HG03342 (cell line): ENCODE measurements around the gene SECTM1.
"Not testable (repeated sequence)": the region's sequence is repeated elsewhere in the genome, so short reads cannot be mapped to it uniquely, and the experiment has no call there.

Experiments
- ATAC-seq: cut with Tn5 transposase; IDR thresholded peaks from one replicate; pipeline ENCODE4 v1.9.1; 2021; ENCODE audit warnings: mild to moderate bottlenecking, moderate library complexity; ENCODE audit not compliant: unreplicated experiment

SECTM1 gene

DNA sequence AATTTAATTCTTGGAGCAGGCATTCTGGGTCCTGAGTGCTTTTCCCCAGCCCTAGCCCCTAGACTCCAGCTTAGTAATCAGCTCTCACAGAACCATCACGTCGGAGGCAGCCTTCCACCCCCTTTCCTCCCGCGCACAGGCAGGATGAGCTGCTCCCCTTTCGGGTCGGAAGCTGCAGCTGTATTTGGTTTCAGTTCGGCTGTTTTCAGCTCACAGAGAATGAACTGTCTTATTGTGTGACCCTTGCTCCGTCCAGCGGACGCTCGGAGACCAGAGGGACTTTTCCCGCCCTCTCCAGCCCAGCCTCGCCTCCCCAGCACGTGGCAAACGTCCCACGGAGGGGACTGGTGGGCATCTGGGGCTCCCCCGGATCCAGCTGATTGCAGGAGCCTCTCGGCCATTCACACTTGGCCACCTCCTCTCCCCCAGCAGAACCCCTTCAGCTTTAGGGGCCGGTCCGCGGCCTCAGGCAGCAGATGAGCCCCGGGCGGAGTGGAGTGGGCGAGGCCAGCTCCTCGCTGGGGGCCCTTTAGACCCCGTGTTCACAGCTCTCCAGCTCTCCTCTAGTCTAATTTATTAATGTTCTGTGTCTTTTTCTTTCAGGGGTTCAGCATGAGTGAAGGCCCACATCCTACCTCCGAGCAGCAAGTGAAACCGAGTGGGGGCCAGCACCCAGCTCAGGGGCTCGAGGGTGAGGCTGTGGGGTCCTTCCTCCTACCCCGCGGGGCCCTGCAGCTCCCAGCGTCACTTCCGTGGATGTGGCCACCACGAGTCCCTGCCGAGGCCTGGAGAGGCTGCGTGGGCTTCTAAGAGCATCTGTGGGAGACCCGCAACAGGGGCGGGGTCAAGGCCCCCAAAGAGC lies 37.1 kb upstream of the SECTM1 start:
- no peak for ATAC-seq

DNA sequence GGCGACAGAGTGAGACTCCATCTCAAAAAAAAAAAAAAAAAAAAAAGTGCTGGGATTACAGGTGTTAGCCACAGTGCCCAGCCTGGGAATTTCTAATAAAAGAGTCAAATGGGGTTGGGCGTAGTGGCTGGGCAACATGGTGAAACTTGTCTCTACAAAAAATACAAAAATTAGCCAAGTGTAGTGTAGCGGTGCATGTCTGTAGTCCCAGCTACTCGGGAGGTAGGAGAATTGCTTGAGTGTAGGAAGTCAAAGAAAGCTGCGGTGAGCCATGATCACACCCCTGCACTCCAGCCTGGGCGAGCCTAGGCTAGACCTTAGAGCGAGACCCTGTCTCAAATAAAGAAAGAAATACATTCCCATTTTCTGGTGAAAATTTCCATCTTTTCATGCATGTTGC lies 35.6 kb upstream of the SECTM1 start:
- no peak for ATAC-seq

- no peak for ATAC-seq
Measured at GRCh38 chr17:82367724-82368524, 34.4 kb upstream of the SECTM1 start.

DNA sequence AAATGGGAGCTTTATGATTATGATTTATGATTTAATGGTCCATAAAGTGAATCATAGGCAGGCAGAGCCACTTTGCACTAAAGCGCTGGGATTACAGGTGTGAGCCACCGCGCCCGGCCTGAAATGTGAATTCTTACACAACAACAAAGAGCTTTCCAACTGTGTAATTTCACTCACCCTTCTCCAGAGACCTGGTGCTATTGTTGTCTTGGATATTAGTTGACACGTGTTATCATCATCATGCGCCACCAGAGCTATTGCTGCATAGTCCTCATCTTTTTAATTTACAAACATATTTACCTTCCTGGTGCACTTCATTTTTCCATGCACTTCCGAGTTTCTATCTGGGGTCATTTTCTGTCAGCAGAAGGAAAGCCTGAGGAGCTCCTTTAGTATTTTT lies 33.2 kb upstream of the SECTM1 start:
- no peak for ATAC-seq

DNA sequence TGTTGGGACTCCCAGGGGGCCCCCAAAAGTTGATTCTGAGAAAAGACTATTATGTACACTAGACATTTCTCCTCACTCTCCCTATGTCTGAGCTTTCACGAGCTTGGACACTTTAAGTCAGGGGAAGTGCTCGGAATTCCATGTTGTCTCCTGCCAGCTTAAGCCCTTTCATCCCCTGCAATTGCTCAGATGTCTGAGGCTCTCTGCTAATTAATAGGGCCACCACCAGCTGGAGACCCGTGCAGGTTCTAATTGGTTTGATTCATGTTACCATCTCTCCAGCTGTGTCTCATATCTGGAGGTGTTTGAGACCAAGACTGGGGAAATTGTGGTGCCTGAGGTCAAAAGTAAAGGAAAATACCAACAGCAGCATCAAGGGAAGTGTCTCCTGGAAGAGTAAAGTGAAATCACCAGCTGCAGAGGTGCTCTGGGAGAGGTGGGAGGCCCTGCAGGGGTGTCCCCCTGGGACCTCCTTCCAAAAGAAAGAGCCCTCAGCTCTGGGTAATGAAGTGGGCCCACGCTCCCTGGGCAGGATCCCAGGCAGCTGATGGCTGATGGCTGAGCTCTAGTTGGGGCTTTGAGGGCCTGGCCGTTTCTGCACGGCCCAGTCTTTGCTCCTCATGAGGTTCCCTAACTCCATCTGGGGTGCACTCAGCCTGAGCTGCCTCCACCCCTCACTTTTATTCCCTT lies 32.2 kb upstream of the SECTM1 start:
- ATAC-seq: no peak

GRCh38 chr17:82361885-82362633 lies 28.5 kb upstream of the SECTM1 start:
- no peak for ATAC-seq

GRCh38 chr17:82359451-82360074 lies 26.0 kb upstream of the SECTM1 start:
- not testable (repeated sequence) for ATAC-seq

DNA sequence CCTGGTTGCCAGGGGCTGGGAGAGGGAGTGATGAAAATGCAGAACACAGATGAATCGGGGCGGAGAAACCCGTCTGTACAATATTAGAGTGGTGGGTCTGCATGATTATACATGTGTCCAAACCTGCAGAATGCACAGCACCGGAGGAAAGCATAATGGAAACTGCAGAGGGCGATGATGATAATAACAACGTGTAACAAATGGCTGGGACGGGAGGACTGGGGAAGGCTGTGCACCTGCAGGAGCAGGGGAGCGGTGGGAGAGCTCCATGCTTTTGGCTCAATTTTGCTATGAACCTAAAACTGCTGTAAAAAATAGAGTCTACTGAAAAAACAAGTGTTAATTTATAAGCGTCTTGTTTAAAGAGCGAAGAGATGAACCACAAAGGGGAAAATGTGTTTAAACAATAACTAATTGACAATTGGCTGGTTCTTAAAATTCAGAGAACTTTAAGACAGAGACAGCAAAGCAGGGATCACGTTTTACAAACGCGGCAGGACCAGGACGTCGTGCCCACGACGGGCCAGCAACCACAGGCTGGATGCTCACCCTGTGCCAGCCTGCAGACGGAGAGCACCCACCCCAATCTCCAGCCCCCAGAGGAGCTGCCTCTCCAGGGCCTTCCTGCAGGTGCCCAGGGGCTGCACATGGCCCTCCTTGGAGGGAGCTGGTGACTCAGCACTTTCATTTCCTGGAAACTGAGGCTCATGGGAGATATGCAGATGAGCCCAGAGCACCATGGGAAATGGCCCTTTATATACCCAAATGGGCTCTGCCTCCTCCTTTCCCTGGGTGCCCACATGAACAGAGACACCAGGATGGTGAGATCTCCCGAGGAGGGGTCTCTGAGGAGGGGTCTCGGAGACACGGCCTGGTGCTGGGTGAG lies 25.1 kb upstream of the SECTM1 start, which contains the start of gene TEX19:
TSS of gene TEX19 (plus strand) at position 783 of the 886 bp plus-strand sequence. CDS start 2,904 bp downstream, outside the sequence.
- no peak for ATAC-seq

DNA sequence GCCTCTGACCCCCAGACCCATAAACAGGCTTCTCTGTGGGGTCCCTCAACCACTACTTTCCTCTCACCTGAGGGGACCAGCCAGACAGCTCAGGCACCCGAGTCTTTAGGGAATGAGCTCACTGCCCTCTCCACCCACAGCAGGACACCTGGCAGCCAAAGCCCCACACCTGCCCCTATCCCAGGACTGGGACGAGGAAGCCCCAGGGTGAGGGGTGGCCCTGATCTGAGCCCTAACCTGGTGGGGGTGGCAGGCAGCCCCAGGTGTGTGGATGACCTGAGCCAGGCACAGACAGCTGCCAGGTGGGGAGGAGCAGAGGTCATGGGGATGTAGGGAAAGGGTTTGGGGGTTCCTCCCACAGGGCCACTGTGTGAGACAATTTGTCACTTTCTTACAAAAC lies 23.8 kb upstream of the SECTM1 start:
- no peak for ATAC-seq

DNA sequence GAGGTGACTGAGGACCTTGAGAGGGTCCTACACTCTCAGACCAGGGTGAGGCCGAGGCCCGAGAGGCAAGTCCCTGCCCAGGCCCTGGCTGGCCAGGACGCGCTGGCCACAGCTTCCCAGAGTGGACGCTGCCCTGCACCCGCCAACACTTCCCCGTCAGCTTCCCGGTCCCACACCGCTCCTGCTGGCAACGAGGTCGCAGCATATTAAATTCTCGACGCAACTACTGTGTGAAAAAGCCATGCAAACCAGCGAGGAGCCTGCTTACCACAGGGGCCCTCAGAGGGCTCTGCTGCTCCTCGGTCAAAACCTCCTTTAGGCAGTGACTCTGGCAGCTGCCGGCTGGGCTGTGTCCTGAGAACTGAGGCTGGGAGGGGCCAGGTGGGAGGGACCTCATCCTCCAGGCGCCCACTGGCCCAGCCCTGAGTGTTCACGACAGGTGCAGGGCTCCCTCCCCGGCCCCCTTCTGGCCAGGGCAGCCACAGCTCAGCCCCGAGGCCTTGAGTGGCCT lies 23.3 kb upstream of the SECTM1 start:
- no peak for ATAC-seq

- ATAC-seq: no peak
Measured at GRCh38 chr17:82355770-82356427, 22.3 kb upstream of the SECTM1 start.

GRCh38 chr17:82354804-82355308 lies 21.3 kb upstream of the SECTM1 start:
- ATAC-seq: no peak

GRCh38 chr17:82353484-82353883 lies 19.9 kb upstream of the SECTM1 start:
- ATAC-seq: no peak

GRCh38 chr17:82351713-82352488 lies 18.3 kb upstream of the SECTM1 start:
- ATAC-seq: no peak

DNA sequence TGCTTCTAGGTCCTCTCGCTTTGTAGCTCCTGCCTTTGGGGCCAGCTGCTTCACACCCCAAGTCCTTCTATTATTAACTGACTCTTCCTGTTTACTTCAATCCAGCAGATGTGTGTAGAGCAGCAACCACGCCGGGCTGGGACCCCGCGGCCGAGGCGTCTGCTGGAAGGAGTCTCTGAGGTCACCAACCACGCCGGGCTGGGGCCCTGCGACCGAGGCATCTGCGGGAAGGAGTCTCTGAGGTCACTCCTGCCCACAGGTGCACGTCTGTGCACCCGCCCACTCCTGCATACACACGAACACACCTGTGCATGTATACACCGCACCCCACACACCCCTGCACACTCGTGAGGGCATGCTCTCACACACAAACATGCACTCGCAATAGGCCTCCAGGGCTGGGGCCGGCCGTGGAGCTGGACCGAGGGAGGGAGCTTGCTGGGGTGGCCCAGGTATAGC lies 17.7 kb upstream of the SECTM1 start:
- no peak for ATAC-seq

DNA sequence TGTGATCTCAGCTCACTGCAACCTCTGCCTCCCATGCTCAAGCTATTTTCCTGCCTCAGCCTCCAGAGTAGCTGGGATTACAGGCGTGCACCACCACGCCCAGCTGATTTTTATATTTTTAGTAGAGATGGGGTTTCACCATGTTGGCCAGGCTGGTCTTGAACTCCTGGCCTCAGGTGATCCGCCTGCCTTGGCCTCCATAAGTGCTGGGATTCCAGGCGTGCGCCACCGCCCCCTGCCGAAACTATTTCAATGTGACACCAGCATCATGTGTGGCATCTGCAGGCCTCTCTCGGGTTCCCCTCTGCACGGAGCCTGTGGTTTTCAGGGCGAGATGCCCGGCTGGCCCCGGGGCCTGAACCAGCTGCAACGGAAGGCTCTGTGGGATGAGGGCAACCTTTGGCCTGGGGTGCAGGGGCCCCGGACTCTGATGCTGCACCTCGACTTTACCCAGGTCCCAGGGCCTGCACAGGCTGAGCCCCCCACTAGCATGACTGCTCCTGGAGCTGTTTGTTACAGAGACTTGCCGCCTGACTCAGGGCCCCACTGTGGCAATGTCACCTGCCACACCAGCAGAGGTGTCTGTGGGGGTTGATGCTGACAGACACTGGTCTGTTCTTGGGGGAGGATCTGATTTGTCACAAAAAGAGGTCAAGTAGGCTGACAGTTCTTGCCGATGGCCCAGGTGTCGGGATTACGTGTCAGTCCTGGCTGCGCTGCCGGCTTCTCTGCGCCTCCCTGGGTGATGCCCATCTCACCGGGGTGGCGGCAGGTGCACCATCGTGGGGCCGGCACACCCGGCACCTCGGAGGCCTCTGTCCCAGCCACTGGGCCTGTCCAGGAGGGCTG lies 16.8 kb upstream of the SECTM1 start:
- no peak for ATAC-seq
